Measurements from ENCODE around the gene TBKBP1.
"Not testable (repeated sequence)": the region's sequence is repeated elsewhere in the genome, so short reads cannot be mapped to it uniquely, and the experiment has no call there.

TBKBP1 gene

DNA sequence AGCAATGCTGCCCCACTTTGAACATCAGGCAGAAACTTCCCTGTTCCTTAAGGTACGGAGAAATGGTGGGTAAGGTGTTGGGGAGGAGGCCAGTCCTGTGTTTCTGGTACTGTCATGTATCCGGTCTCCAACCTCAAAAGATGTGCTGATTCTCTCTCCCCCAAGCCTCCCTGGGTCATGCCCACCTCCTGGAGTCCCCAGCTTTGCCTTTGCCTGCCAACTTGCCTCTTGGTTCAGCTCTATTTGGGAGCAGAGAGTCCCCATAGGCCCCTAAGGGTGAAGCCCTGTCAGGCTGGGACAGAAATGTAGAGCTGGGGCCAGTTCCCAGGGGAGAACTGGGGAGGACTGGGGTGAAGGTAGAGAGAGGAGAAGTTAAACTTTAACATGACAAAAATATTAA is 37.4 kb downstream of the TBKBP1 start:
- Mint-ChIP-seq H3K4me1 (peaks cover 85% of the 10 kb centered on the region), H3K27ac (no peak overlapping the region)
- CTCF ChIA-PET, result interaction anchor here (0.5 to 5.6 kb wide), 7 partner anchors 10 to 383 kb away, joined by 3 to 98 read pairs (median 5); no protein-coding TSS in a partner anchor

DNA sequence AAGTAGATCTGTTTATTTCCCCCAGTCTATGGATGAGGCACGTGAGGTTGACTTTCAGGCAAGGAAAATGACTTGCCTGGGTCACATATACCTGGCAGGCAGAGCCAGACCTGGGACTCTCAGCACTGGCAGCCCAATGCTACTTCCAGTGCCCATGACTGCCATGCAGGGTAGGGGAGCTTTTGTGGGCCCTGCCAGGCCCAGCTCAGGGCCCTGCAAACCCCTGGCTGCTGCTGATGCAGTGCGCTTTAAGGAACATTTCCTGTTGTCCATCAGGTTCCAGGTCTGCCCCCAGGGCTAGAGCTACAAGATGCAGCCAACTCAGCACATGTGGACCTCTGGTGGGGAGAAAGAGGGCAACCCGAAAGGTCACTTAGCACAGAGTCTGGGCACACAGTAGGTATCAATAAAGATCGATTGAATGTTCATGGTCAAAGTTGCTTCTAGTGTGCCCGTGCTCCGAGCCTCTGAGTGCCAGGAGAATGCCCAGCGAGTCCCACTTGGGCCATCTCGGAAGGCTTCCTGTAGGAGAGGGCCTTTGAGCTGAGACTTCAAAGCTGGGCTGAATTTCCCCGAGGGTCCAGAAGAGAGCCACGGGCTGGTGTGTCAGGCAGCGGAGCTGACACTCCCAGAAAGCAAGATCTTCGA is 38.6 kb downstream of the TBKBP1 start:
- H3K9me3 Mint-ChIP-seq, result no peaks in the 10 kb centered on the region
- DNase-seq, result peak; percentile 19
- peak overlapping the region; percentile 72 for H3K4me3 Mint-ChIP-seq
- peaks cover 7% of the 10 kb centered on the region for H3K27me3 Mint-ChIP-seq
- H3K27ac Mint-ChIP-seq, result peak overlapping the region; percentile 85
- H3K4me1 Mint-ChIP-seq, result peaks cover 83% of the 10 kb centered on the region
- CTCF ChIA-PET, result interaction anchor here (0.7 to 5.6 kb wide), 11 partner anchors 9 to 83 kb away, joined by 3 to 98 read pairs (median 4); no protein-coding TSS in a partner anchor
- no peaks in the 10 kb centered on the region for H3K36me3 Mint-ChIP-seq

More for the DNA sequence above, 37.4 kb downstream of the TBKBP1 start:
- Mint-ChIP-seq H3K4me3 (no peak overlapping the region), H3K9me3 (no peaks in the 10 kb centered on the region), H3K27me3 (peaks cover 7% of the 10 kb centered on the region), H3K36me3 (no peaks in the 10 kb centered on the region)
- peak; percentile 13 for DNase-seq

DNA sequence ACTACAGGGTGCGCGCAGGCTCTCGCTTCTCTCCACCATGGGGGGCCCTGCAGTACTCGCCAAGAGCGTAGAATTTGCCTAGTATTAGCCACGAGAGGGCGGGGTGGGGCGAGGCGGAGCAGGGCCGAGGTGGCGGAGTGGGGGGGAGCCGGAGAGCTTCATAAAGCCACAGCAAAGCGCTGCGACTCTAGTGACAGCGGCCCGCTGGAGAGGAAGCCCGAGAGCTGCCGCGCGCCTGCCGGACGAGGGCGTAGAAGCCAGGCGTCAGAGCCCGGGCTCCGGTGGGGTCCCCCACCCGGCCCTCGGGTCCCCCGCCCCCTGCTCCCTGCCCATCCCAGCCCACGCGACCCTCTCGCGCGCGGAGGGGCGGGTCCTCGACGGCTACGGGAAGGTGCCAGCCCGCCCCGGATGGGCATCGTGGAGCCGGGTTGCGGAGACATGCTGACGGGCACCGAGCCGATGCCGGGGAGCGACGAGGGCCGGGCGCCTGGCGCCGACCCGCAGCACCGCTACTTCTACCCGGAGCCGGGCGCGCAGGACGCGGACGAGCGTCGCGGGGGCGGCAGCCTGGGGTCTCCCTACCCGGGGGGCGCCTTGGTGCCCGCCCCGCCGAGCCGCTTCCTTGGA is 39.2 kb downstream of the TBKBP1 start, which contains the start of gene TBX21:
Gene TBX21, plus strand, starts transcription at position 190 of the 627 bp plus-strand sequence. Its CDS starts 219 bp downstream, at position 409.
- H3K4me1 Mint-ChIP-seq, result peaks cover 76% of the 10 kb centered on the region
- H3K9me3 Mint-ChIP-seq, result no peaks in the 10 kb centered on the region
- H3K4me3 Mint-ChIP-seq, result peak within 1 kb of the TSS; percentile 96
- no peaks in the 10 kb centered on the region for H3K36me3 Mint-ChIP-seq
- peak within 1 kb of the TSS; percentile 93 for H3K27ac Mint-ChIP-seq
- DNase-seq, result peak; percentile 94
- CTCF ChIA-PET, result interaction anchor here (1.0 to 5.6 kb wide), 10 partner anchors 9 to 84 kb away, joined by 3 to 98 read pairs (median 6); no protein-coding TSS in a partner anchor
- peaks cover 7% of the 10 kb centered on the region for H3K27me3 Mint-ChIP-seq

DNA sequence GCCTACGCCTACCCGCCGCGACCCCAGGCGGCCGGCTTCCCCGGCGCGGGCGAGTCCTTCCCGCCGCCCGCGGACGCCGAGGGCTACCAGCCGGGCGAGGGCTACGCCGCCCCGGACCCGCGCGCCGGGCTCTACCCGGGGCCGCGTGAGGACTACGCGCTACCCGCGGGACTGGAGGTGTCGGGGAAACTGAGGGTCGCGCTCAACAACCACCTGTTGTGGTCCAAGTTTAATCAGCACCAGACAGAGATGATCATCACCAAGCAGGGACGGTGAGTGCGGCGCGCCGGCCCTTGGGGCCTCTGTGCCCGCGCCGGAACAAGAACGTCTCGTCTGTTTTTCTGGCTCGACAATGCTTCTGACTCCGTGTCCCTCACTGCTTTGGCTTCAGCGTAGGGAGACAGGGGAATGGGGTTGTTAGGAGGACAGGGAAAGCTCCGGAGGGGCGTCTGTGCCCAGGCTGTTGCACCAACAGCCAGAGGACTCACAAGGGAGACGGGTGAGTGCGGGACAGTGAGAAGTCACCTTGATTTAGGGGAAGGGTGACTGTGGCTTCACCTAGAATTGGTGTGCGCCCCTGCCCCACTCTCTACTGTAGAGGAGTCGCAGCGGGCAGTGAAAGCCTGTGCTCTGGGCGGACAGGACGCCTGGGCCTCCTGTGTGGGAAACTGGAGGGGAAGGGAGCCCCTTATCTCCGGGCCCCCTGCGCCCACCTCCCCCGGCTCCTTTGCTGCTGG is 39.9 kb downstream of the TBKBP1 start:
- Mint-ChIP-seq H3K27ac (peak overlapping the region; percentile 93), H3K27me3 (peaks cover 7% of the 10 kb centered on the region), H3K9me3 (no peaks in the 10 kb centered on the region), H3K4me1 (peaks cover 72% of the 10 kb centered on the region), H3K36me3 (no peaks in the 10 kb centered on the region), H3K4me3 (peak overlapping the region; percentile 96)
- peak; percentile 34 for DNase-seq
- CTCF ChIA-PET, result interaction anchor here (1.0 to 5.6 kb wide), 10 partner anchors 8 to 85 kb away, joined by 3 to 98 read pairs (median 6); no protein-coding TSS in a partner anchor

- Mint-ChIP-seq H3K27ac (peak overlapping the region; percentile 91), H3K9me3 (no peaks in the 10 kb centered on the region), H3K36me3 (no peaks in the 10 kb centered on the region), H3K27me3 (peaks cover 7% of the 10 kb centered on the region), H3K4me3 (peak overlapping the region; percentile 96), H3K4me1 (peaks cover 66% of the 10 kb centered on the region)
- CTCF ChIA-PET, result interaction anchor here (0.7 to 3.1 kb wide), 6 partner anchors 33 to 72 kb away, joined by 3 to 17 read pairs (median 4); no protein-coding TSS in a partner anchor
- DNase-seq, result no peak
Observed at GRCh38 chr17:47735139-47735464, 41.1 kb downstream of the TBKBP1 start.

- Mint-ChIP-seq H3K27me3 (peaks cover 5% of the 10 kb centered on the region), H3K9me3 (no peaks in the 10 kb centered on the region), H3K27ac (peak overlapping the region; percentile 91), H3K4me1 (peaks cover 65% of the 10 kb centered on the region), H3K4me3 (peak overlapping the region; percentile 96), H3K36me3 (no peaks in the 10 kb centered on the region)
- DNase-seq, result peak; percentile 39
- CTCF ChIA-PET, result interaction anchor here (0.7 to 3.1 kb wide), 6 partner anchors 33 to 72 kb away, joined by 3 to 17 read pairs (median 4); no protein-coding TSS in a partner anchor
Observed at GRCh38 chr17:47735536-47736011, 41.6 kb downstream of the TBKBP1 start.

DNA sequence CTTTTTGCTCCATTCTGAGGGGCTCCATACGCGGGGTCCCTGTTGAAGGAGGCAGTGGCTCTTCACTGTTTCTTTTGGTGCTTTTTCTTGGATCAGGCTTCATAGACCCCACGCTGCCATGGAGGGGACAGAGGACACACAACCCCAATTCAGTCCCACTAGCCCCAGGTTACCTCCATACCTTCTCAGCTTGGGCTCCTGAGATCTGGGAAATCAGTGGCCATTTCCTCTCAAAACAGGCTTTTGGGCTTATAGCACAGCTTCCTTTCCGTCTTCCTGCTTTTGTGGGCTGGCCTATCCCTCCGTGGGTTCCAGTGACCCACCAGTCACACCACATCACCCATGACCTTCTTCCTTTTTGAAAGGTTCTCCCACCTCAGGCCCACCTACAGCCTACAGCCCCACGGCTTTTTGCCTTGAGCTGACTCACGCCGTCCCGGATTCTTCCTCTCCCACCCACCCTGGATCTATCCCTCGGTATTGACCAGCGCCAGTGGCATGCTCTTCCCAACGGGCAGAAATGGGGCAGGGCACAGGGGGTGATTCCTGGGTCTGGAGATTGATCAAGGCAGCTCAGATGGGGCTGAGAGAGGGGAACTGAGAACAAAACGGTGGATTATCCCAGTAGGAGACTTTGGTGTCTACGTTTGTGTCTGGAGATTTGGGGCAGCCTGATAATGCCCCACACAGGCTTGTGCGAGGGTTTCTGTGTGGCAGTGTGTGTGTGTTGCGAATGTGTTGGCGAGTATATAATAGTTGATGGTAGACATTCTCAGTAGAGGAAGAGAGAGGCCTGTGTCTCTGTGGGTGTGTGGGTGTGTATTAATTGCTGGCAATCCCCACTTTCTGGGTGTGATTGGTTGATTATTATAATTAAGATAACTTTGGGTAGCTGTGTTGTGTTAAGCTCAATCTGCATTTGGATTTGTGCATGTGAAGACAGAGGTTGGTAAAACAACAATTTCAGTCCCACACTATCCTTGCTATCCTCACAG is 42.8 kb downstream of the TBKBP1 start:
- peaks cover 63% of the 10 kb centered on the region for H3K4me1 Mint-ChIP-seq
- CTCF ChIA-PET, result interaction anchor here (0.7 to 9.9 kb wide), 5 partner anchors 37 to 1296 kb away, joined by 3 to 128 read pairs (median 9); no protein-coding TSS in a partner anchor
- no peak overlapping the region for H3K27ac Mint-ChIP-seq
- no peak overlapping the region for H3K4me3 Mint-ChIP-seq
- no peak for DNase-seq
- H3K36me3 Mint-ChIP-seq, result no peaks in the 10 kb centered on the region
- H3K9me3 Mint-ChIP-seq, result no peaks in the 10 kb centered on the region
- H3K27me3 Mint-ChIP-seq, result no peaks in the 10 kb centered on the region

DNA sequence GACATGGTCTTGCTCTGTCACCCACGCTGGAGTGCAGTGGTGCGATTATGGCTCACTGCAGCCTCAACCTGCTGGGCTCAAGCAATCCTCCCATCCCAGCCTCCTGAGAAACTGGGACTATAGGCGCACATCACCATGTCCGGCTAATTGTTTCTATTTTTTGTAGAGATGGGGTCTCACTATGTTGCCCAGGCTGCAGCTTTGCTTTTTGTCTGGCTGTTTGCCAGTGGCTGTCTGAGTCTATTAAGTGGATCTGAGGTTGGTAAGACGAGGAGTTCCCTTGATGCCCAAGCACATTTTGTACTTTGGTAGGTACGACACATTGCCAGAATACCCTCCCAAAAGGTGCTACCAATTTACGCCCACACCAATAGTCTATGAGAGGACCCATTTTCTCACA is 44.2 kb downstream of the TBKBP1 start:
- H3K27ac Mint-ChIP-seq, result no peak overlapping the region
- H3K36me3 Mint-ChIP-seq, result no peaks in the 10 kb centered on the region
- H3K27me3 Mint-ChIP-seq, result no peaks in the 10 kb centered on the region
- H3K4me1 Mint-ChIP-seq, result peaks cover 62% of the 10 kb centered on the region
- H3K4me3 Mint-ChIP-seq, result no peak overlapping the region
- DNase-seq, result no peak
- no peaks in the 10 kb centered on the region for H3K9me3 Mint-ChIP-seq
- CTCF ChIA-PET, result interaction anchor here (9.9 kb wide), 1 partner anchor 39 kb away, joined by 128 read pairs; no protein-coding TSS in a partner anchor

- no peak for DNase-seq
- H3K9me3 Mint-ChIP-seq, result no peaks in the 10 kb centered on the region
- CTCF ChIA-PET, result interaction anchor here (9.9 kb wide), 1 partner anchor 40 kb away, joined by 128 read pairs; no protein-coding TSS in a partner anchor
- H3K4me3 Mint-ChIP-seq, result no peak overlapping the region
- H3K36me3 Mint-ChIP-seq, result no peaks in the 10 kb centered on the region
- H3K4me1 Mint-ChIP-seq, result peaks cover 60% of the 10 kb centered on the region
- no peaks in the 10 kb centered on the region for H3K27me3 Mint-ChIP-seq
- H3K27ac Mint-ChIP-seq, result no peak overlapping the region
Observed at GRCh38 chr17:47739150-47739549, 45.2 kb downstream of the TBKBP1 start.

GRCh38 chr17:47739945-47740344 is 46.0 kb downstream of the TBKBP1 start:
- CTCF ChIA-PET, result interaction anchor here (9.9 kb wide), 1 partner anchor 41 kb away, joined by 128 read pairs; no protein-coding TSS in a partner anchor
- H3K4me3 Mint-ChIP-seq, H3K27me3 Mint-ChIP-seq, H3K9me3 Mint-ChIP-seq, H3K36me3 Mint-ChIP-seq, DNase-seq, H3K27ac Mint-ChIP-seq: not testable (repeated sequence)
- H3K4me1 Mint-ChIP-seq, result peaks cover 52% of the 10 kb centered on the region

GRCh38 chr17:47741109-47741792 is 47.3 kb downstream of the TBKBP1 start:
- Mint-ChIP-seq H3K4me3 (no peak overlapping the region), H3K4me1 (peaks cover 39% of the 10 kb centered on the region), H3K9me3 (no peaks in the 10 kb centered on the region), H3K36me3 (peaks cover 6% of the 10 kb centered on the region), H3K27me3 (no peaks in the 10 kb centered on the region), H3K27ac (no peak overlapping the region)
- CTCF ChIA-PET, result interaction anchor here (0.8 to 9.9 kb wide), 9 partner anchors 9 to 78 kb away, joined by 3 to 128 read pairs (median 6); partner anchors contain the start of gene TBX21
- no peak for DNase-seq

DNA sequence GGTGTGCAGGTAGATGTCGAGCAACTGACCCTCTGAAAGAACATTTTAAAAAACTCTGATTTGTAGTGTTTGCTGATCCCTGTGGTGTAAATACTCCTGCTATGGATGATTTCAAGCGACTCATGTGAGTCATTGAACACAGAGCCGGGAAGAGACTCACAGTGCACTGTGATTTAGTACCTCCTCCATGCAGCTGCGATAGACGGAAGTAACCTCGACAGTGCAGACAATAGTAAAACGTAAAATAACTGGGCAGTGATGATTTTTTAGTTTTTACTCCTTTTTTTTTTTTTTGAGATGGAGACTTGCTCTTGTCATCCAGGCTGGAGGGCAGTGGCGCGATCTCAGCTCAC is 47.8 kb downstream of the TBKBP1 start:
- H3K9me3 Mint-ChIP-seq, result no peaks in the 10 kb centered on the region
- no peak overlapping the region for H3K4me3 Mint-ChIP-seq
- CTCF ChIA-PET, result interaction anchor here (1.0 to 9.9 kb wide), 7 partner anchors 9 to 78 kb away, joined by 3 to 128 read pairs (median 7); partner anchors contain the start of gene TBX21
- H3K27ac Mint-ChIP-seq, result no peak overlapping the region
- peaks cover 34% of the 10 kb centered on the region for H3K4me1 Mint-ChIP-seq
- no peaks in the 10 kb centered on the region for H3K27me3 Mint-ChIP-seq
- H3K36me3 Mint-ChIP-seq, result peaks cover 6% of the 10 kb centered on the region
- no peak for DNase-seq

All from activated naive CD4-positive, alpha-beta T cell treated with anti-CD3 and anti-CD28 coated beads, Interleukin-2, amount 10 ng/mL, durations not matched to agents 7 days and 5 days (primary cell).